Measurements from ENCODE around the gene PDE4D.

- TF ChIP-seq, protein P1, sequence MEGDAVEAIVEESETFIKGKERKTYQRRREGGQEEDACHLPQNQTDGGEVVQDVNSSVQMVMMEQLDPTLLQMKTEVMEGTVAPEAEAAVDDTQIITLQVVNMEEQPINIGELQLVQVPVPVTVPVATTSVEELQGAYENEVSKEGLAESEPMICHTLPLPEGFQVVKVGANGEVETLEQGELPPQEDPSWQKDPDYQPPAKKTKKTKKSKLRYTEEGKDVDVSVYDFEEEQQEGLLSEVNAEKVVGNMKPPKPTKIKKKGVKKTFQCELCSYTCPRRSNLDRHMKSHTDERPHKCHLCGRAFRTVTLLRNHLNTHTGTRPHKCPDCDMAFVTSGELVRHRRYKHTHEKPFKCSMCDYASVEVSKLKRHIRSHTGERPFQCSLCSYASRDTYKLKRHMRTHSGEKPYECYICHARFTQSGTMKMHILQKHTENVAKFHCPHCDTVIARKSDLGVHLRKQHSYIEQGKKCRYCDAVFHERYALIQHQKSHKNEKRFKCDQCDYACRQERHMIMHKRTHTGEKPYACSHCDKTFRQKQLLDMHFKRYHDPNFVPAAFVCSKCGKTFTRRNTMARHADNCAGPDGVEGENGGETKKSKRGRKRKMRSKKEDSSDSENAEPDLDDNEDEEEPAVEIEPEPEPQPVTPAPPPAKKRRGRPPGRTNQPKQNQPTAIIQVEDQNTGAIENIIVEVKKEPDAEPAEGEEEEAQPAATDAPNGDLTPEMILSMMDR (IDR thresholded peaks at IDR 0.05; ENCODE audit: extremely low read depth in 1 of 2, insufficient read depth in 1 of 2, low read depth in 1 of 2, low read length in 2 of 2) = no peak
- TF ChIP-seq GATA2 (IDR thresholded peaks at IDR 0.05; ENCODE audit: insufficient read depth, insufficient read length, low read depth, low read length) = no peak
- TF ChIP-seq EZH2 (IDR thresholded peaks at IDR 0.05; ENCODE audit: borderline replicate concordance, low read depth, low read length, severe bottlenecking) = no peak
- TF ChIP-seq FOS (IDR thresholded peaks at IDR 0.05; ENCODE audit: borderline replicate concordance, insufficient read depth, low read length) = no peak
- TF ChIP-seq POLR2A (IDR thresholded peaks at IDR 0.05; ENCODE audit: low read depth, low read length) = no peak
- TF ChIP-seq MYC (IDR thresholded peaks at IDR 0.05; ENCODE audit: low read depth, low read length) = no peak
Observed at GRCh38 chr5:59317774-59318205, 575.7 kb downstream of the PDE4D start.

All from endothelial cell of umbilical vein (primary cell).